Neural cell (in vitro differentiated cells): ENCODE measurements around the gene FNDC8. TPM values are rescaled to one million over a fixed set of nuclear protein-coding genes. Genes with fewer than 3 reads are reported as not detected.

Experiments used
- H2AFZ ChIP-seq: fragments of 200-600, 300-800 bp; sonication (generic), shearing (Covaris generic); 2 replicates; pipeline ENCODE4 v1.6.0; 2014; ENCODE audit warnings: low read depth, mild to moderate bottlenecking, antibody characterized with exemption, low read length, moderate library complexity
- H3F3A ChIP-seq: fragments of 200-600 bp; shearing (Covaris generic); 2 replicates; pipeline ENCODE4 v1.6.1; 2016; ENCODE audit warnings: mild to moderate bottlenecking, moderate library complexity, mixed read lengths, antibody characterized with exemption, low read length; ENCODE audit not compliant: insufficient read depth, poor library complexity, severe bottlenecking
- H3K27ac ChIP-seq: fragments of 200-600, 300-800 bp; sonication (generic), shearing (Covaris generic); 2 replicates; pipeline ENCODE4 v1.5.1; 2014; ENCODE audit warnings: mild to moderate bottlenecking, low read length, moderate library complexity
- H3K27me3 ChIP-seq: fragments of 300-800, 200-600 bp; sonication (generic), shearing (Covaris generic); 2 replicates; pipeline ENCODE4 v1.6.0; 2014; ENCODE audit warnings: mild to moderate bottlenecking, low read depth, low read length, moderate library complexity; ENCODE audit not compliant: insufficient read depth
- H3K36me3 ChIP-seq: fragments of 300-800, 200-600 bp; sonication (generic), shearing (Covaris generic); 2 replicates; pipeline ENCODE4 v1.5.1; 2014; ENCODE audit warnings: mild to moderate bottlenecking, antibody characterized with exemption, low read length, moderate library complexity; ENCODE audit not compliant: insufficient read depth
- H3K4me2 ChIP-seq: fragments of 300-800, 200-600 bp; sonication (generic), shearing (Covaris generic); 2 replicates; pipeline ENCODE4 v1.6.0; 2014; ENCODE audit warnings: mild to moderate bottlenecking, low read length
- H3K4me3 ChIP-seq: fragments of 300-800, 200-600 bp; sonication (generic), shearing (Covaris generic); 2 replicates; pipeline ENCODE4 v1.5.1; 2014; ENCODE audit warnings: mild to moderate bottlenecking, low read length, moderate library complexity
- H3K79me2 ChIP-seq: fragments of 200-600 bp; shearing (Covaris generic); replicated peaks from 2 replicates; pipeline ENCODE4 v1.6.0; 2014; ENCODE audit warnings: mild to moderate bottlenecking, low read length, moderate library complexity; ENCODE audit not compliant: insufficient read depth
- H3K9ac ChIP-seq: fragments of 300-800, 200-600 bp; sonication (generic), shearing (Covaris generic); 2 replicates; pipeline ENCODE4 v1.6.1; 2016; ENCODE audit warnings: mild to moderate bottlenecking, low read length, mixed read lengths
- H3K9me2 ChIP-seq: fragments of 200-600 bp; shearing (Covaris generic); 2 replicates; pipeline ENCODE4 v1.6.1; 2016; ENCODE audit warnings: mild to moderate bottlenecking, low read length, mixed read lengths; ENCODE audit not compliant: insufficient read depth
- H3K9me3 ChIP-seq: fragments of 200-600, 300-800 bp; sonication (generic), shearing (Covaris generic); 2 replicates; pipeline ENCODE4 v1.6.1; 2016; ENCODE audit warnings: mild to moderate bottlenecking, mixed run types, low read length, moderate library complexity, mixed read lengths
- H4K20me1 ChIP-seq: fragments of 200-600 bp; shearing (Covaris generic); 2 replicates; pipeline ENCODE4 v1.6.1; 2016; ENCODE audit warnings: mild to moderate bottlenecking, mixed run types; ENCODE audit not compliant: insufficient read depth
- EP300 ChIP-seq: fragments of 450-650 bp; conservative IDR thresholded peaks from 2 replicates; pipeline ENCODE4 v1.6.1; 2014; ENCODE audit warnings: antibody characterized with exemption, mild to moderate bottlenecking, moderate library complexity; ENCODE audit not compliant: poor library complexity, severe bottlenecking
- EZH2 ChIP-seq: fragments of 200-600, 300-800 bp; shearing (Covaris generic), sonication (generic); IDR thresholded peaks from 2 replicates; pipeline ENCODE4 v1.6.1; 2014; ENCODE audit warnings: antibody characterized with exemption, low read length, borderline replicate concordance, mild to moderate bottlenecking; ENCODE audit not compliant: insufficient read depth, poor library complexity, severe bottlenecking
- MXI1 ChIP-seq: fragments of 450-650 bp; conservative IDR thresholded peaks from 2 replicates; pipeline ENCODE4 v1.6.1; 2014; ENCODE audit warnings: antibody characterized with exemption, mild to moderate bottlenecking; ENCODE audit not compliant: poor library complexity, severe bottlenecking
- POLR2AphosphoS5 ChIP-seq: IDR thresholded peaks from 2 replicates; pipeline ENCODE4 v1.6.1; 2012
- RAD21 ChIP-seq: fragments of 450-650 bp; conservative IDR thresholded peaks from 2 replicates; pipeline ENCODE4 v1.6.1; 2014; ENCODE audit warnings: antibody characterized with exemption, mild to moderate bottlenecking, moderate library complexity
- SMC3 ChIP-seq: fragments of 450-650 bp; conservative IDR thresholded peaks from 2 replicates; pipeline ENCODE4 v1.6.1; 2014; ENCODE audit warnings: antibody characterized with exemption, mild to moderate bottlenecking, moderate library complexity; ENCODE audit not compliant: poor library complexity
- TAF1 ChIP-seq: IDR thresholded peaks from 2 replicates; pipeline ENCODE4 v1.6.1; 2012; ENCODE audit warnings: low read depth
- polyA plus RNA-seq: library from polyadenylated mRNA; depleted of rRNA; stranded (reverse); fragments of >200 nt; gene quantifications from 2 replicates; pipeline ENCODE4 v1.2.3, GENCODE V29; 2014
- TF ChIP-seq, protein P1 (sequence below): IDR thresholded peaks from 2 replicates; pipeline ENCODE4 v1.6.1; 2012; ENCODE audit warnings: borderline replicate concordance
- TF ChIP-seq, protein P2 (sequence below): fragments of 450-650 bp; IDR thresholded peaks from 2 replicates; pipeline ENCODE4 v1.5.1; 2014; ENCODE audit warnings: antibody characterized with exemption, mild to moderate bottlenecking, moderate library complexity; ENCODE audit not compliant: poor library complexity, severe bottlenecking

Gene FNDC8
- polyA plus RNA-seq, 1 donor from 2014 or later: not detected

DNA sequence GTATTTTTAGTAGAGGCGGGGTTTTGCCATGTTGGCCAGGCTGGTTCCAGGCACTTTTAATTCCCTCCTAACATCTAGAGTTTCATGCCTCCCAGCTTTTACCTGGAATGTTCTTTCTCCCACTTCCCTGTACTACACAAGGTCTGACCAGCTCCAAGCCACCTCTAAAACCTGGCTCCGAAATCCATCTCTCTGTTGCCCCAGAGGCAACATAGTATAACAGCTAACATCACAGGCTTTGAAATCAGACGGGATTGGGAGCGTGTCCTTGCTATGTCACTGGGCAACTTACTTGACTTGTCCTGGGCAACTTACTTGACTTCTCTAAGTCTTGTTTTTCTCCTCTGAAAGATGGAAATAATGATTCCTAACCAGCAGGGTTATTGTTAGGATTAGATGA, 41.3 kb downstream of the FNDC8 start:
- Histone ChIP-seq H4K20me1 (no peaks in the 10 kb centered on the region), H3K4me2 (no peak overlapping the region), H3F3A (no peaks in the 10 kb centered on the region), H2AFZ (no peak overlapping the region), H3K9me3 (no peaks in the 10 kb centered on the region), H3K36me3 (no peaks in the 10 kb centered on the region), H3K9ac (no peak overlapping the region), H3K9me2 (no peaks in the 10 kb centered on the region), H3K27me3 (no peaks in the 10 kb centered on the region), H3K27ac (no peak overlapping the region), H3K79me2 (no peaks in the 10 kb centered on the region), H3K4me3 (no peak overlapping the region)
- TF ChIP-seq, protein P1, sequence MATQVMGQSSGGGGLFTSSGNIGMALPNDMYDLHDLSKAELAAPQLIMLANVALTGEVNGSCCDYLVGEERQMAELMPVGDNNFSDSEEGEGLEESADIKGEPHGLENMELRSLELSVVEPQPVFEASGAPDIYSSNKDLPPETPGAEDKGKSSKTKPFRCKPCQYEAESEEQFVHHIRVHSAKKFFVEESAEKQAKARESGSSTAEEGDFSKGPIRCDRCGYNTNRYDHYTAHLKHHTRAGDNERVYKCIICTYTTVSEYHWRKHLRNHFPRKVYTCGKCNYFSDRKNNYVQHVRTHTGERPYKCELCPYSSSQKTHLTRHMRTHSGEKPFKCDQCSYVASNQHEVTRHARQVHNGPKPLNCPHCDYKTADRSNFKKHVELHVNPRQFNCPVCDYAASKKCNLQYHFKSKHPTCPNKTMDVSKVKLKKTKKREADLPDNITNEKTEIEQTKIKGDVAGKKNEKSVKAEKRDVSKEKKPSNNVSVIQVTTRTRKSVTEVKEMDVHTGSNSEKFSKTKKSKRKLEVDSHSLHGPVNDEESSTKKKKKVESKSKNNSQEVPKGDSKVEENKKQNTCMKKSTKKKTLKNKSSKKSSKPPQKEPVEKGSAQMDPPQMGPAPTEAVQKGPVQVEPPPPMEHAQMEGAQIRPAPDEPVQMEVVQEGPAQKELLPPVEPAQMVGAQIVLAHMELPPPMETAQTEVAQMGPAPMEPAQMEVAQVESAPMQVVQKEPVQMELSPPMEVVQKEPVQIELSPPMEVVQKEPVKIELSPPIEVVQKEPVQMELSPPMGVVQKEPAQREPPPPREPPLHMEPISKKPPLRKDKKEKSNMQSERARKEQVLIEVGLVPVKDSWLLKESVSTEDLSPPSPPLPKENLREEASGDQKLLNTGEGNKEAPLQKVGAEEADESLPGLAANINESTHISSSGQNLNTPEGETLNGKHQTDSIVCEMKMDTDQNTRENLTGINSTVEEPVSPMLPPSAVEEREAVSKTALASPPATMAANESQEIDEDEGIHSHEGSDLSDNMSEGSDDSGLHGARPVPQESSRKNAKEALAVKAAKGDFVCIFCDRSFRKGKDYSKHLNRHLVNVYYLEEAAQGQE: no peak
- no peak for TF ChIP-seq SMC3

DNA sequence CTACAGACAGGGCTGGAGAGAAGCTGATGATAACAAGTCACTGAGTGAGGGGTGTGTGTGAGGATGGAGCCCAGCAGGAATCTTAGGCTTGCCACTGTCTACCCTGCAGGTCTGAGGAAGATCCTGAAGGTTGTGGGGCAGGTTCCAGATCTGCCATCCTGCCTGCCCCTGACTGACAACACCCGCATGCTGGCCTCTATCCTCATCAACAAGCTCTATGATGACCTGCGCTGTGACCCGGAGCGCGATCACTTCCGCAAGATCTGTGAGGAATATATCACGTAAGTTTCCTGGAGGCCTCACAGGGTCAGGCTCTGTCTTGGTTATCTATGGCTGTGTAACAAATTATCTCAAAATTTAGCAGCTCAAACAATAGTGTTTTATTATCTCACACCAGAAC, 42.5 kb downstream of the FNDC8 start:
- Histone ChIP-seq H3K9me3 (no peaks in the 10 kb centered on the region), H3K36me3 (no peaks in the 10 kb centered on the region), H3K9me2 (no peaks in the 10 kb centered on the region), H3F3A (no peaks in the 10 kb centered on the region), H4K20me1 (no peaks in the 10 kb centered on the region), H3K4me2 (no peak overlapping the region), H3K9ac (no peak overlapping the region), H3K4me3 (no peak overlapping the region), H3K27ac (no peak overlapping the region), H3K27me3 (no peaks in the 10 kb centered on the region), H2AFZ (no peak overlapping the region), H3K79me2 (no peaks in the 10 kb centered on the region)
- TF ChIP-seq, protein P1: no peak
- TF ChIP-seq MXI1 (no peak), SMC3 (no peak), EP300 (no peak)

DNA sequence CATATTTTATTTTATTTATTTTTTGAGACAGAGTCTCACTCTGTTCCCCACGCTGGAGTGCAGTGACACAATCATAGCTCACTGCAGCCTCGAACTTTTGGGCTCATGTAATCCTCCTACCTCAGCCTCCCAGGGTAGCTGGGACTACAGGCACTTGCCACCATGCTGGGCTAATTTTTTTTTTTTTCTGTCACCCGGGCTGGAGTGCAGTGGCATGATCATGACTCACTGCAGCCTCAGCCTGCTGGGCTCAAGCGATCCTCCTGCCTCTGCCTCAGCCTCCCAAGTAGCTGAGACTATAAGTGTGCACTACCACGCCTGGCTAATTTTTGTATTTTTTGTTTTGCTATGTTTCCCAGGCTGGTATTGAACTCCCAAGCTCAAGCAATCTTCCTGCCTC, 43.3 kb downstream of the FNDC8 start:
- no peaks in the 10 kb centered on the region for H3K9me2 ChIP-seq
- no peak overlapping the region for H3K4me3 ChIP-seq
- H3K4me2 ChIP-seq: no peak overlapping the region
- no peaks in the 10 kb centered on the region for H3K79me2 ChIP-seq
- no peaks in the 10 kb centered on the region for H4K20me1 ChIP-seq
- TF ChIP-seq EZH2 (no peak), SMC3 (no peak), RAD21 (no peak), POLR2AphosphoS5 (no peak), MXI1 (no peak), EP300 (no peak), TAF1 (no peak)
- TF ChIP-seq, protein P1: no peak
- TF ChIP-seq, protein P2, sequence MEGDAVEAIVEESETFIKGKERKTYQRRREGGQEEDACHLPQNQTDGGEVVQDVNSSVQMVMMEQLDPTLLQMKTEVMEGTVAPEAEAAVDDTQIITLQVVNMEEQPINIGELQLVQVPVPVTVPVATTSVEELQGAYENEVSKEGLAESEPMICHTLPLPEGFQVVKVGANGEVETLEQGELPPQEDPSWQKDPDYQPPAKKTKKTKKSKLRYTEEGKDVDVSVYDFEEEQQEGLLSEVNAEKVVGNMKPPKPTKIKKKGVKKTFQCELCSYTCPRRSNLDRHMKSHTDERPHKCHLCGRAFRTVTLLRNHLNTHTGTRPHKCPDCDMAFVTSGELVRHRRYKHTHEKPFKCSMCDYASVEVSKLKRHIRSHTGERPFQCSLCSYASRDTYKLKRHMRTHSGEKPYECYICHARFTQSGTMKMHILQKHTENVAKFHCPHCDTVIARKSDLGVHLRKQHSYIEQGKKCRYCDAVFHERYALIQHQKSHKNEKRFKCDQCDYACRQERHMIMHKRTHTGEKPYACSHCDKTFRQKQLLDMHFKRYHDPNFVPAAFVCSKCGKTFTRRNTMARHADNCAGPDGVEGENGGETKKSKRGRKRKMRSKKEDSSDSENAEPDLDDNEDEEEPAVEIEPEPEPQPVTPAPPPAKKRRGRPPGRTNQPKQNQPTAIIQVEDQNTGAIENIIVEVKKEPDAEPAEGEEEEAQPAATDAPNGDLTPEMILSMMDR: no peak
- no peak overlapping the region for H3K27ac ChIP-seq
- H3K36me3 ChIP-seq: no peaks in the 10 kb centered on the region
- no peaks in the 10 kb centered on the region for H3K9me3 ChIP-seq
- H2AFZ ChIP-seq: no peak overlapping the region
- no peaks in the 10 kb centered on the region for H3K27me3 ChIP-seq
- no peak overlapping the region for H3K9ac ChIP-seq
- no peaks in the 10 kb centered on the region for H3F3A ChIP-seq
